ENCODE measurements around the gene EBF4. TPM values are rescaled to one million over a fixed set of nuclear protein-coding genes. Genes with fewer than 3 reads are reported as not detected.

EBF4 gene

Small RNAs within 50 kb of the gene (small RNA-seq; reads per million reads assigned to genes)
- not detected for gene SNORA51 (ENCODE audit: low read depth)
- not detected for gene SNORD110 (ENCODE audit: low read depth)
- not detected for gene SNORD56 (ENCODE audit: low read depth)
- gene SNORD57 (ENCODE audit: low read depth) = not detected
- not detected for gene SNORD86 (ENCODE audit: low read depth)
